Stimulated activated CD8-positive, alpha-beta memory T cell treated with anti-CD3 and anti-CD28 coated beads, Interleukin-4, amount 100 ng/mL, for 24 hours (primary cell): Measurements from ENCODE around the gene NDUFB10.
A peak's percentile ranks its signal among the peaks of the same experiment; 100 is the strongest.
"Not testable (repeated sequence)": the region's sequence is repeated elsewhere in the genome, so short reads cannot be mapped to it uniquely, and the experiment has no call there.

Experiments
- DNase-seq: peaks from one replicate; pipeline ENCODE4 v3.0.0-alpha.2; 2020; ENCODE audit warnings: low read depth

Gene NDUFB10

GRCh38 chr16:1924095-1924494, 35.2 kb upstream of the NDUFB10 start:
- DNase-seq: no peak

- DNase-seq: no peak
Observed at GRCh38 chr16:1926271-1926670, 33.1 kb upstream of the NDUFB10 start.

- DNase-seq: no peak
Observed at GRCh38 chr16:1929105-1929504, 30.2 kb upstream of the NDUFB10 start.

DNA sequence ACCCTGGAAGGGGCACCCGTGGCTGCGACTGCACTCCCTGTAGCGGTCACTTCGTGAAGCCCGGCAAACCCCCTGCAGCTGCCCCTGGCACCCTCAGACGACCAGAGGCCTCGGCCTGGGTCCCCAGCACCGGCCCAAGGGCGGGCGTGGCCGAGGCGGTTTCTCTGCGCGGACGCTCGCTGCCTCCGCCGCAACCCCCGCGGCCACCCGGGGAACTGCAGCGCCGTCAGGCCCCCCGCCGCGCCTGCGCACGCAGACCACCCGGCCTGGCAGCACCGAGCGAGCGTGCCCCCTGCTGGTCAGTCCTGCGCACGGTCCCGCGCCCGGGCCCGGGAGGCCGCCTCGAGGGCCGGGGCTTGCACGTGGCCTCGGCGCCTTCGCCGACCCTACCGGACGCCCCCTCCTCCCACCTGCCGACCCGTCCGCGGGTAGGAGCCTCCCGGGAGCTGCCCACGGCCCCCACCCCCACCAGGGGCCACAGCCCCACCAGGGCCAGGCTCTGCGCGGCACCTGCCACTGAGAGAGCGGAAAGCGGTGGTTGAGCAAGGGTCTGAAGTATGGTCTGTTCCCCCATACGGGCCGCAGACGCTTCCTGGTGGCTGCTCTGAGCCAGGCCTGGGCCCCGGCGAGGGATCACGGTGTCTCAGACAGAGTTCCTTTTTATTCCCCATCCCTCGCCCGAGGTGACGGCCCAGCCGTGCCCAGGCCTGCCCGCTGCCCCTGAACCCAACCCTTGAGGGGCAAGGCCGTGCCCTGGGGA, 29.6 kb upstream of the NDUFB10 start:
- DNase-seq: peak; percentile 88

- DNase-seq: no peak
Observed at GRCh38 chr16:1930338-1930720, 29.0 kb upstream of the NDUFB10 start.

GRCh38 chr16:1932050-1933028, 27.0 kb upstream of the NDUFB10 start:
- DNase-seq: no peak

- DNase-seq: no peak
Observed at GRCh38 chr16:1933097-1933661, 26.2 kb upstream of the NDUFB10 start.

- DNase-seq: no peak
Observed at GRCh38 chr16:1936945-1937479, 22.3 kb upstream of the NDUFB10 start.

DNA sequence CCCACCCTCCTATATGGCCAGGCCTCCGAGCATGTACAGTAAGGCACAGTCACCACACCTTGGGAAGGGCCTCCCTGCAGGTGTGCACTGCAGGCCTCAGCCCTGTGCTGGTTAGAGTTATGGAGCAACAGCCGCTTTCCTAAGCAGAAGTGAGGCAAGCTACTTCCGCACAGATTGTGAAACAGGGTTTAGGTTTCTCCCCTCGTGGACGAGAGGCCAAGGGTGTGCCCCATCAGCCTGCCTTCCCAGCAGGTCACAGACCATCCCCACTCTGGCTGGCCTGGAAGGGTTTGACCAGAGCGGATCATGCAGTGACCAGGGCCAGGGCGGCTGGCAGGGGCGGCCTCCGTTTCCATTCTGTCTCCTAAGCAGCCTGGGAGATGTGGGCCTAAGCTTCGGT, 21.0 kb upstream of the NDUFB10 start:
- no peak for DNase-seq

GRCh38 chr16:1938910-1939309, 20.4 kb upstream of the NDUFB10 start:
- no peak for DNase-seq

DNA sequence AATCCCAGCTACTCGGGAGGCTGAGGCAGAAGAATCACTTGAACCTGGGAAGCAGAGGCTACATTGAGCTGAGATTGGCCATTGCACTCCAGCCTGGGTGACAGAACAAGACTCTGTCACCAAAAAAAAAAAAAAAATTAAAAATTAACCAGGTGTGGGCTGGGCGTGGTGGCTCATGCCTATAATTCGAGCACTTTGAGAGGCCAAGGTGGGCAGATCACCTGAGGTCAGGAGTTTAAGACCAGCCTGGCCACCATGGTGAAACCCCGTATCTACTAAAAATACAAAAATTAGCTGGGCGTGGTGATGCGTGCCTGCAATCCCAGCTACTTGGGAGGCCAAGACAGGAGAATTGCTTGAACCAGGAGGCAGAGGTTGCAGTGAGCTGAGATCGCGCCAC, 19.5 kb upstream of the NDUFB10 start:
- not testable (repeated sequence) for DNase-seq

DNA sequence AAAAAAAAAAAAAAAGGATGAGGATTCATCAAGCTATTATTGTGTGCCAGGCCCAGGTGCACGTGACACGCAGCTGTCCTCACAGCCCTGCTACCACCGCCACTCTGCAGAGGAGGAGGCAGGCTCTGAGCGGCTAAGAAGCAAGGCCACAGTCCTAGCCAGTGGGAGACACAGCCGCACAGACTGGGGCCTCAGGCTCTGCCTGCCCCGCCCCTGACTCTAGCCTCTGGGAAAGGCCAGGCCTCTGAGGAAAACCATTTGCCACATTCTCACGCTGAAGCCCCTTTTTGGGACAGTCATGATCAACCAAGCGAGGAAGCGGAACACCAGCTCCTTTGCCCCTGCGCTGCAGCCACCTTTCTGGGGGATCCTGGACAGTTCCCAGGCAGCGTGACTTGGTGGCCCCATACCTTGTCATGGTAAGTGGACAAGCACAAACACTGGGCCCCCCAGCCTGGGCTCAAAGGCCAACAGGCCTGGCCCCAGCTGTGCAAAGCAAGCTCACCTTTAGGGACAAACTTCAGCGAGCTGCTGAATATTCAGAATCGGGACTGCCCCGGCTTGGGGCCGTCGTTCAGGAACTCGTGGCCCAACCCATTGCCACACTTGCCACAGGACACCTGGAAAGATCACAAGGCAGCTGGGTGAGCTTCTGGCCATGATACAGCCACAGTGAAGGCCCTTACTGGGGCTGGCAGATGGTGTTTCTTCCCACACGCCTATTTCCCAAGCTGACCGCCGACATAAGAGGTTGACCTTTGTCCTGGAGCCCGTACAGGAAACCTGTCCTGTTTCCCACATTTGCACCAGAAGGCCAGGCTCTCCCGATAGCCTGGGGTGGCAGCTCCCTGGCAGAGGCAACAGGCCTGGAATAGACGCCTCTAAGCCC, 18.8 kb upstream of the NDUFB10 start:
- no peak for DNase-seq

DNA sequence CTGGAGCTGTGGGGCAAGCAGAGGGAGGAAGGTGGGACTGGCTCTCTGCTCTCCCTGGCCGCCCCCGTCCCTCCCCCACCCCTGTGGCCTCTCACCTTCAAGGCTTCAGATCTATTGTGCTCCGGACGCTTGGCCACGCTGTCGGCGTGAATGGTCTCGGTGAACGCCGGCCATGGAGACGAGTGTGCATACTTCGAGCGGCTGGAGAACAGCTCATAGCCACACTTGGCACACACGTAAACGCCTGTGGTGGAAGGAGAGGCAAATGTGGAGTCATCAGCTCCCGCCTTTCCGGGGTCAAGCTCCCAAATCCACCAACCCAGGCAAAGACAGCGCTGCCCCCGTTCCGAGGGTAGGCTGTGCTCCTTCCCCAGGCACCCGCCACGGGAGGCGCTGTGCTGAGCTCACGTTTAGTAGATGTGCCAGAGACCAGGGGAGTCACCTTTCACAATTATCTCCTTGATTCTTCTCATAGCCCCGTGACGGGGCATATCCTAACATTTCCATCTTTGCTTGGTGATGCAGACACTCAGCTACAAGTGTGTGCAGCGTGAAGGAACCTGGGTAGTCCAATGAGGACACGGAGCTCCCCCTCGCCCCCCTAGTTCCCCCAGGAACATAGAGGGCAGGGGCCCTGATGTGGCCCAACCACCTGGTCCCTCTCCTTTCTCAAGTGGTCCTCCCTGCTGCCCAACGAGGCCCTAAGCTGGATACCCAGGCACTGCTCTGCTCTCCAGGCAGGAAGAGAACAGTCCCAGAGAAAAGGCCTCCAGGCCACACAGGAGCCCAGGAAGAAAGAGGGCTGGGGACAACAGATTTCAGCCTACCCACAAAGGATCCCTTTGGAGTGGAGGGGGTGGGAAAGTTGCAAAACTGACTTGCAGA, 17.9 kb upstream of the NDUFB10 start:
- no peak for DNase-seq

DNA sequence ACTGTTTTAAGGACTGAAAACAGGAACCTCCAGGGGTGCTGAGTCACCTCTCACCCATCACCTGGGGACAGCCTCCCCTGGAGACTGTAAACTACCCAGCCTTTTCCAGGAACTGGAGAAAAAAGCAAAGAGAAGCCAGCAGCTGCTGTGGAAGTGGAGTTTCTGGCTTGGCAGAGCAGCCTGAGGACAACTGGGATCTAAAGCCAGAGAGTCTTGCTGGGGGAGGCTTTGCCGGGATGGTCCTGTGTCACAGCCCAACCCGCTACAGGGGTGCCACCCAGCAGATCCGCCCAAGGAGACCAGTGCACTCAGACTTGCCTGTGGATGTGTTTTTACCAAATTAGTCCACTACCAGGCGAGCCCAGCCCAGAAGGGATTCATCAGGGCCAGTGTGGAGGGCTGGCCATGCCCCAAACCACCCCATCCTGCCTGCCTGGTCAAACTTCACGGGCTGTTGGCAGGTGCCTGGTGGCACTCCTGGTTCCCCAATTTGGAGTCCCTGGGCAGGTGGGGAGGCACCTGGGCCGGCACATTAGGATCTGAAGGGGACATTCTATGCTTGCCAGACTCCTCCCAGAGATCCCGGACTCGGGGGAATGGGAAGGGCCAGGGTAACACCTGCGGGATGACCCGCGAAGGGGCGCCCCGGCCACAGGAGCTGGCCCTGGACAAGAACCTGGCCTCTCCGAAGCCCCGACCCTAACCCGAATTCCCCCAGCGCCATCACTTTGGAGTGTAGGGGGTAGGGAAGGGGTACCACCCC, 17.1 kb upstream of the NDUFB10 start:
- no peak for DNase-seq

- peak; percentile 99 for DNase-seq
Observed at GRCh38 chr16:1942810-1943726, 16.3 kb upstream of the NDUFB10 start, which contains the start of gene MSRB1. Gene MSRB1, minus strand, starts transcription at chr16:1943199. Its CDS starts 43 bp downstream, at chr16:1943156.

DNA sequence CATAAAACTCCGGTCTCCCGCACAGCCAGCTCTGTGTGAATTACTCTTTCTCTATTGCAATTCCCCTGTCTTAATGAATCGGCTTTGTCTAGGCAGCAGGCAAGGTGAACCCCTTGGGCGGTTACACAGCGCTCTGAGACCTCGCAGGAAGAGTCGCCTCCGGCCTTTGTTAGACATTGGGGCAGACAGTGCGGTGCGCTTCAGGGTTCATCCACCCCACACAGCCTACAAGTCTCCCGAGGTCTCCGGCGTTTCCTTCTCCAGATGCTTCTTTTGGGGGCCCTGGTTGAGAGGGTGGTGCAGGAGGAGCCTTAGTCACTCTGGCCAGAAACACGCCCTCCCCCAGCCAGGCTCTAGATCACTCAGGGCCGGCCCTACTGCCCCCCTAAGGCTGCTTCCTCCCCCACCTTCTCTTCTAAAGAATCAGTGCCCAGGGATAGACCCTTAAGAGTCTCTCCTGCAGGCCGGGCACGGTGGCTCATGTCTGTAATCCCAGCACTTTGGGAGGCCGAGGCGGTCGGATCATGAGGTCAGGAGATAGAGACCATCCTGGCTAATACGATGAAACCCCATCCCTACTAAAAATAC, 14.6 kb upstream of the NDUFB10 start:
- DNase-seq: no peak

DNA sequence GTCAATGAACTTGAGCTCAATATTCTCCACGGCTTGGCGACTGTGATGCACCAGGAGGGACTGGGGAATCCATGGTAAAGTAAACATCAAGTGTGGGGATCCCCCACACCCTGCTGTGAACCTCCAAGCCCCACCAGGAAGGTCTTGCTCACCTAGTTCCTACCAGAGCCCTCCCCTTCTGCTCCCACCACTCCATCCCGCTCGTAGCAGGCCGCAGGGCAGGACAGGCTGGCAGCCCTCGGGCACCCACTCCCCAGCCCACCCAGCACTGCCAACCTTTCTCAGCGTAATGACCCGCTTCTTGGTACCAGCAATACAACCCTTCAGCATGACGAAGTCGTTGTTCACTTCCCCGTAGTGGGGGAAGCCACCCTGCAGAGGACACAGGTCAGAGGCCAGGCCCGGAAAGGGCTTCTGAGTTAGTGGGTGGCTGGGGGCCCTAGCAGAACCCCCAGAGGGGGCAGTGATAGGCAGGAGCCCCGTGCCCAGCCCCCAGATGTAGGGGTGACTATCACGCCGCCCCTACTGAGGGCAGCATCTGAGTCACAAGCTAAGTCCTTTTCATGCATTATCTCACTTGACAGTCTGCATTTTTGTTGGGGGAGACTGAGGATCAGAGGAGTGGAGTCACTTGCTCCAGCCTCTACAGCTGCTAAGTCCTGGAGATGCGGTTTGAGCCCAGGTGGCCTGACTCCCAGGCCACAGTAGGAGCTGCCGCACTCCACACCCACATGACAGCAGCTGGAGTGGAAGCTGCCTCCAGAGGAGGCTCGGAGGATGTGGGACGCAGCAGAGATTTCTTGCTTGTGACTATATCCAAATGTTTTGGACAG, 13.6 kb upstream of the NDUFB10 start:
- no peak for DNase-seq
